ENCODE measurements around the gene GABRD. TPM values are rescaled to one million over a fixed set of nuclear protein-coding genes. Genes with fewer than 3 reads are reported as not detected.

Gene GABRD
- total RNA-seq, 1 donor from 2014 or later, result 1.2 TPM

DNA sequence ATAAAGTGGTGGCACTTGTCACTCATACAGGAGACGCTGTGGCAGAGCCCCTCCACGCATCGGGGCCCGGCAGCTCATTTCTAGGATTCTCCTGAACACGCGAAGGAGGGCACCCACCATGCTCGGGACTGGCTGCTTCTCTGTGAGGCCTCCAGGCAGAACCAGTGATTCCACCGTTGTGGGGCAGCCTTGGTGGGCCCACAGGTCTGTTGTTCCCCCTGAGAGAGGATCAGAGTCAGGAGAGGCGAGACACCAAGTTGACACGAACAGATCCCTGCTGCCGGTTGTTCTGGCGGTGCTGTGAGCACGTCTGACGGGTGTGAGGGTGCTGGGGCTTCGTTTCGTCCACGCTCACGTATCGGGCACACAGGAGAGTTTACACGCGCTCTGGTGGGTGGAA lies 57.7 kb downstream of the GABRD start:
- no peak for DNase-seq (ENCODE audit: low spot score)

DNA sequence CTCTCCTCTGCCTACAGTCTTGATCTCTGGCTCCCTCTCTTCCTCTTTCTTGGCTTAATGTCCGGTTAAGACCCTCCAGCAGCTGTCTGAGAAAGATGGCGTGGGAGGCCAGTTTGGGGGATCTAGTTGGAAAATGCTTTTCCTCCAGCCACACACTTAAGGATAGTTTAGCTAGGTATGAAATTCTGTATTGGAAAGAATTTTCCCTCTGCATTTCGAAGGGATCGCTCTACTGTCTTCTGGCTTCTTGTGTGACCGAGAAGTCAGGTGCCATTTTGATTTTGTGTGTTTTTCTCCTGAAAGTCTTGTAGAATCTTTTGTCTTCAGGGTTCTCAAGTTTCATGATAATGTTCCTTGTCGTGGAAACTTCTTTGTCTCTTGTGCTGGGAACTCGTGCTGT lies 59.0 kb downstream of the GABRD start:
- DNase-seq (ENCODE audit: low spot score), result no peak

- DNase-seq (ENCODE audit: low spot score), result no peak
Measured at GRCh38 chr1:2079396-2080085, 60.4 kb downstream of the GABRD start.

DNA sequence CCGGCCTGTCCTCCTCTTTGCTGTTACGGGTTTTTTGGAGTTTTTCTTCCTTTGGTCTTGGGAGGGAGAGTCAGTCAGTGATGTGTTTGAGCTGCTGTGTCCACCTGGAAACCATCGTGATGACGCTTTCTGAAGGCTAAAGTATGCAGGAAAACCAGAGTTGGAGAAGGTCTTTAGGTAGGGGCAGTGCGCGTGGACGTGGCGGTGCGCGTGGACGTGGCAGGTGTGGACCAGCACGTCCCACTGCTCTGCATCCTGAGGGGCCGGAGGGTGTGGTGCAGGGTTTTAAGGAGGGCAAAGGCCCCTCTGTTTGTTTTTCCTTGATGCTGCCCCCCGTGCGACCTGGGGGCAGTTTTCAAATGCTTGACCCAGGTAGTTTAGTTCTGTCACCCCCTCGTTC lies 61.0 kb downstream of the GABRD start:
- DNase-seq (ENCODE audit: low spot score), result no peak

Other genes with a start within 250 kb of the GABRD start
- gene NADK, start 240.9 kb upstream of the GABRD start, total RNA-seq, result 80.3 TPM
- gene GNB1, start 128.3 kb upstream of the GABRD start, total RNA-seq, result 304 TPM
- 0.29 TPM for gene CALML6, start 104.1 kb upstream of the GABRD start, total RNA-seq
- gene TMEM52, start 100.1 kb upstream of the GABRD start, total RNA-seq, result not detected
- gene CFAP74, start 15.6 kb upstream of the GABRD start, total RNA-seq, result 0.83 TPM
- 41.6 TPM for gene PRKCZ, start 31.1 kb downstream of the GABRD start, total RNA-seq
- 52.3 TPM for gene FAAP20, start 175.4 kb downstream of the GABRD start, total RNA-seq
- 77.5 TPM for gene SKI, start 209.0 kb downstream of the GABRD start, total RNA-seq